NCI-H226 (cell line): ENCODE data around the gene ZFAND2B.
"Not testable (repeated sequence)": the region's sequence is repeated elsewhere in the genome, so short reads cannot be mapped to it uniquely, and the experiment has no call there.

Experiments used
- DNase-seq: peaks from one replicate; pipeline ENCODE4 v3.0.0-alpha.2; 2015

The ZFAND2B gene

GRCh38 chr2:219253753-219254589 is 47.4 kb downstream of the ZFAND2B start, which contains the start of gene TUBA4A:
TUBA4A (minus strand) TSS chr2:219253918; CDS start chr2:219253858, 60 bp downstream.
- DNase-seq, result peak; percentile 69

- DNase-seq, result no peak
Observed at GRCh38 chr2:219254590-219255201, 48.1 kb downstream of the ZFAND2B start.

GRCh38 chr2:219258942-219259341 is 52.4 kb downstream of the ZFAND2B start:
- not testable (repeated sequence) for DNase-seq
